HUES48 (cell line): Measurements from ENCODE around the gene CLSTN1.
"Not testable (repeated sequence)": the region's sequence is repeated elsewhere in the genome, so short reads cannot be mapped to it uniquely, and the experiment has no call there.

Experiments
- H3K27ac ChIP-seq: one replicate; pipeline ENCODE4 v1.7.0; 2013; ENCODE audit warnings: low read depth, low read length, inconsistent platforms
- H3K27me3 ChIP-seq: 2 replicates; pipeline ENCODE4 v1.6.1; 2013; ENCODE audit warnings: mild to moderate bottlenecking, low read length; ENCODE audit not compliant: control insufficient read depth, insufficient read depth
- H3K36me3 ChIP-seq: 2 replicates; pipeline ENCODE4 v1.6.1; 2013; ENCODE audit warnings: low read length; ENCODE audit not compliant: control insufficient read depth, insufficient read depth
- H3K4me1 ChIP-seq: 2 replicates; pipeline ENCODE4 v1.6.1; 2013; ENCODE audit warnings: mild to moderate bottlenecking, low read length; ENCODE audit not compliant: control insufficient read depth, insufficient read depth
- H3K4me3 ChIP-seq: 2 replicates; pipeline ENCODE4 v1.5.1; 2013; ENCODE audit warnings: mild to moderate bottlenecking, low read depth, low read length
- H3K9ac ChIP-seq: 2 replicates; pipeline ENCODE4 v1.6.1; 2013; ENCODE audit warnings: mild to moderate bottlenecking, low read depth, low read length, moderate library complexity
- H3K9me3 ChIP-seq: 2 replicates; pipeline ENCODE4 v1.6.1; 2013; ENCODE audit warnings: low read length; ENCODE audit not compliant: control insufficient read depth, insufficient read depth

Gene CLSTN1

GRCh38 chr1:9776685-9777084 lies 47.1 kb downstream of the CLSTN1 start:
- no peak overlapping the region for H3K4me3 ChIP-seq
- H3K9ac ChIP-seq: no peak overlapping the region
- H3K9me3 ChIP-seq: no peaks in the 10 kb centered on the region
- H3K27me3 ChIP-seq: no peaks in the 10 kb centered on the region
- no peaks in the 10 kb centered on the region for H3K4me1 ChIP-seq
- H3K27ac ChIP-seq: no peak overlapping the region
- peaks cover 16% of the 10 kb centered on the region for H3K36me3 ChIP-seq

GRCh38 chr1:9774712-9775679 lies 48.8 kb downstream of the CLSTN1 start:
- Histone ChIP-seq H3K9ac (no peak overlapping the region), H3K27ac (no peak overlapping the region), H3K9me3 (no peaks in the 10 kb centered on the region), H3K27me3 (no peaks in the 10 kb centered on the region), H3K36me3 (peaks cover 16% of the 10 kb centered on the region), H3K4me3 (no peak overlapping the region), H3K4me1 (no peaks in the 10 kb centered on the region)

DNA sequence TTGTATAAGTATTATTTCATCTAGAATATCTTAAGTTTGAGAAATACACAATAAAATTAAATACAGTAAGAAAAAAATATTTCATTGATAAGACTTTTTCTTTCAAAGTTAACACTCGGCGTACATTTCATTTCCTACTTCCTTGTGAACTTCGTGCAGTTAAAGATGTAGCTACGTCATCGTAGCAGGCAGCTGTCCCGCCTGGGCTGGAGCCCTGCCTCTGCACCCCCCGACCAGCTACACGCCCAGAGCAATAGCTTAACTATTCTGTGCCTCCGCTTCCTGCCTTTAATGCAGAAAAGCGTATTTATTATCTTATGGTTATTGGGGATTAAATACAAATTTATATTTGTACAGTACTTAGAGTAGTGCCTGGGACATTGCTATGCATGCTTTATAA lies 53.5 kb downstream of the CLSTN1 start:
- no peaks in the 10 kb centered on the region for H3K9me3 ChIP-seq
- no peak overlapping the region for H3K4me3 ChIP-seq
- no peaks in the 10 kb centered on the region for H3K27me3 ChIP-seq
- no peak overlapping the region for H3K27ac ChIP-seq
- H3K36me3 ChIP-seq: peaks cover 16% of the 10 kb centered on the region
- no peak overlapping the region for H3K9ac ChIP-seq
- no peaks in the 10 kb centered on the region; the same call in 1 of the 2 replicates for H3K4me1 ChIP-seq

GRCh38 chr1:9768983-9769382 lies 54.8 kb downstream of the CLSTN1 start:
- peaks cover 3% of the 10 kb centered on the region; the same call in 1 of the 2 replicates for H3K4me1 ChIP-seq
- H3K4me3 ChIP-seq: no peak overlapping the region
- no peaks in the 10 kb centered on the region for H3K9me3 ChIP-seq
- H3K27me3 ChIP-seq: no peaks in the 10 kb centered on the region
- no peak overlapping the region for H3K27ac ChIP-seq
- peaks cover 16% of the 10 kb centered on the region for H3K36me3 ChIP-seq
- H3K9ac ChIP-seq: no peak overlapping the region

GRCh38 chr1:9767964-9768668 lies 55.6 kb downstream of the CLSTN1 start:
- peaks cover 6% of the 10 kb centered on the region; the same call in 1 of the 2 replicates for H3K4me1 ChIP-seq
- H3K9ac ChIP-seq: no peak overlapping the region
- no peaks in the 10 kb centered on the region for H3K27me3 ChIP-seq
- H3K27ac ChIP-seq: no peak overlapping the region
- no peak overlapping the region for H3K4me3 ChIP-seq
- no peaks in the 10 kb centered on the region for H3K9me3 ChIP-seq
- peaks cover 10% of the 10 kb centered on the region for H3K36me3 ChIP-seq

- peaks cover 6% of the 10 kb centered on the region; the same call in 1 of the 2 replicates for H3K4me1 ChIP-seq
- H3K27me3 ChIP-seq: no peaks in the 10 kb centered on the region
- peak overlapping the region; percentile 53 for H3K27ac ChIP-seq
- no peak overlapping the region for H3K9ac ChIP-seq
- H3K36me3 ChIP-seq: no peaks in the 10 kb centered on the region; the same call in 1 of the 2 replicates
- H3K4me3 ChIP-seq: no peak overlapping the region
- no peaks in the 10 kb centered on the region for H3K9me3 ChIP-seq
Measured at GRCh38 chr1:9766759-9767442, 56.9 kb downstream of the CLSTN1 start.

DNA sequence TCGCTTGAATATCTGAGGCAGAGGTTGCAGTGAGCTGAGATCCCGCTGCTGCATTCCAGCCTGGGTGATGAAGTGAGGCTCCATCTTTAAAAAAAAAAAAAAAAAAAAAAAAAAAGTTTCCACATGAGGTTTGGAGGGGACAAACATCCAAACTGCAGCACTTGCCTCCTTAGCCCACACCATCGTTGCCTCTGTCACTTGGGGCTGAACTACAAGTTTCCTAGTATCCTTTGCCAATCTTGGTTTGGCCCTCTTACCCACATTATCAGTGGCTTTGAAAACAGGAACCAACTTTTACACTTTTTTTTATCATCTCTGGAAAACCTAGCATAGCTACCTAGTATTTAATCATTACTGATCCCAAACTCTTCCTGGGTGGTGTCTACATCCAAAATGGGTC lies 59.2 kb downstream of the CLSTN1 start:
- Histone ChIP-seq H3K4me3 (no peak overlapping the region), H3K9me3 (no peaks in the 10 kb centered on the region), H3K9ac (no peak overlapping the region), H3K27me3 (no peaks in the 10 kb centered on the region), H3K27ac (no peak overlapping the region), H3K36me3 (no peaks in the 10 kb centered on the region), H3K4me1 (peaks cover 28% of the 10 kb centered on the region)

DNA sequence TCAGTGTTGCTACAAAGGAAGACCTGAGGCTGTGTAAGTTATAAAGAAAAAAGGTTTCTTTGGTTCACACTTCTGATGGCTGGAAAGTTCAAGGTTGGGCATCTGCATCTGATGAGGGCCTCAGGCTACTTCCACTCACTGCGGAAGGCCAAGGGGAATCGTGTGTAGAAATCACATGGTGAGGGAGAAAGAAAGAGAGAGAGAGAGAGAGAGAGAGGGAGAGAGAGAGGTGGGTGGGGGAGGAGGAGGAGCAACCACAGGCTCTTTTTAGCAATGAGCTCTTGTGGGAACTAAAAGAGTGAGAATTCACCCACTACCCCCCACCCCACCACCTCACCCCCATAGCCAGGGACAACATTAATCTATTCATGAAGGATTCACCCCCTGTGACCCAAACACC lies 59.9 kb downstream of the CLSTN1 start:
- Histone ChIP-seq H3K36me3 (no peaks in the 10 kb centered on the region), H3K27ac (peak overlapping the region; percentile 42), H3K9ac (no peak overlapping the region), H3K27me3 (no peaks in the 10 kb centered on the region), H3K9me3 (no peaks in the 10 kb centered on the region), H3K4me1 (peaks cover 28% of the 10 kb centered on the region), H3K4me3 (no peak overlapping the region)

DNA sequence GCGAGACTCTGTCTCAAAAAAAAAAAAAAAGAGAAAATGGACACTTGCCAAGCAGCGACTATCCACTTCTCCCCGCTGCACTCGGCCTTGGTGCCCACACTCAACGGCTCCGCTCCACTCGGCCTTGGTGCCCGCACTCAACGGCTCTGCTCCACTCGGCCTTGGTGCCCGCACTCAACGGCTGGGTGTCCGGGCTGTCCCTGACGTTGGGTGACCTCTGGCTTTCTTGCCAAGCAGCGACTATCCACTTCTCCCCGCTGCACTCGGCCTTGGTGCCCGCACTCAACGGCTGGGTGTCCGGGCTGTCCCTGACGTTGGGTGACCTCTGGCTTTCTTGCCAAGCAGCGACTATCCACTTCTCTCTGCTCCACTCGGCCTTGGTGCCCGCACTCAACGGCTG lies 61.3 kb downstream of the CLSTN1 start:
- H3K9ac ChIP-seq, H3K27me3 ChIP-seq, H3K27ac ChIP-seq, H3K36me3 ChIP-seq, H3K4me3 ChIP-seq, H3K9me3 ChIP-seq: not testable (repeated sequence)
- peaks cover 28% of the 10 kb centered on the region for H3K4me1 ChIP-seq

- Histone ChIP-seq H3K27ac (peak overlapping the region; percentile 83), H3K36me3 (no peaks in the 10 kb centered on the region), H3K9ac (no peak overlapping the region), H3K9me3 (no peaks in the 10 kb centered on the region), H3K4me1 (peaks cover 28% of the 10 kb centered on the region), H3K27me3 (no peaks in the 10 kb centered on the region), H3K4me3 (no peak overlapping the region)
Measured at GRCh38 chr1:9761855-9762254, 61.9 kb downstream of the CLSTN1 start.
